HEK293 (cell line): ENCODE measurements around the gene MYO9B.
"Not testable (repeated sequence)": the region's sequence is repeated elsewhere in the genome, so short reads cannot be mapped to it uniquely, and the experiment has no call there.

Experiments
- CTCF ChIA-PET: fragments of 350-600 bp; formaldehyde crosslinking; extraction: SDS; loops from one replicate; lab custom pipeline; 2021; ENCODE audit warnings: antibody characterized with exemption; lab: Yijun Ruan, JAX
- POLR2A ChIA-PET: fragments of 300-600 bp; formaldehyde crosslinking; extraction: SDS; loops from one replicate; lab custom pipeline; 2020; ENCODE audit warnings: antibody characterized with exemption, inconsistent platforms; lab: Yijun Ruan, JAX
- H3K27ac ChIP-seq: fragments of 200-500 bp; sonication (Bioruptor generic); 2 replicates; pipeline ENCODE4 v1.5.1; 2014; ENCODE audit warnings: low read depth, low read length, control low read depth, inconsistent platforms; ENCODE audit errors: extremely low read depth
- H3K36me3 ChIP-seq, 2 experiments: fragments of 200-500 bp in 1 of 2; sonication (Bioruptor generic) in 1 of 2; 1 replicate in 1 of 2; 2 replicates in 1 of 2; pipeline ENCODE4 v1.5.1; 2014 to 2017; ENCODE audit warnings: inconsistent platforms in 2 of 2, low read length in 2 of 2; ENCODE audit not compliant: control insufficient read depth in 2 of 2, insufficient read depth in 1 of 2
- H3K4me1 ChIP-seq: fragments of 200-500 bp; sonication (Bioruptor generic); 2 replicates; pipeline ENCODE4 v1.5.1; 2014; ENCODE audit warnings: mild to moderate bottlenecking, low read length, inconsistent platforms; ENCODE audit not compliant: control insufficient read depth, insufficient read depth
- H3K4me3 ChIP-seq: 2 replicates; pipeline ENCODE4 v1.5.1; 2011; ENCODE audit warnings: low read depth, mild to moderate bottlenecking, control low read depth, low read length, moderate library complexity
- H3K9me3 ChIP-seq: fragments of 200-500 bp; sonication (Bioruptor generic); 2 replicates; pipeline ENCODE4 v1.5.1; 2014; ENCODE audit warnings: low read depth, low read length, inconsistent platforms; ENCODE audit not compliant: control insufficient read depth, insufficient read depth
- HOXA7 ChIP-seq: sonication (generic); formaldehyde crosslinking; IDR thresholded peaks from 2 replicates; pipeline ENCODE4 v1.8.1; 2022; ENCODE audit warnings: missing genetic modification reagents, borderline replicate concordance
- MEIS1 ChIP-seq: sonication (generic); formaldehyde crosslinking; IDR thresholded peaks from 2 replicates; pipeline ENCODE4 v1.8.1; 2022; ENCODE audit warnings: missing genetic modification reagents, mild to moderate bottlenecking, borderline replicate concordance
- RBAK ChIP-seq: fragments of 450-650 bp; formaldehyde crosslinking; IDR thresholded peaks from 2 replicates; pipeline ENCODE4 v1.5.1; 2016; ENCODE audit warnings: missing biosample characterization, missing genetic modification characterization
- SP3 ChIP-seq: fragments of 450-650 bp; formaldehyde crosslinking; IDR thresholded peaks from 2 replicates; pipeline ENCODE4 v1.5.1; 2016; ENCODE audit warnings: missing biosample characterization, missing genetic modification characterization
- ZBTB17 ChIP-seq: fragments of 450-650 bp; formaldehyde crosslinking; IDR thresholded peaks from 2 replicates; pipeline ENCODE4 v1.5.1; 2016; ENCODE audit warnings: missing biosample characterization, missing genetic modification characterization
- ZFP37 ChIP-seq: fragments of 450-650 bp; formaldehyde crosslinking; IDR thresholded peaks from 2 replicates; pipeline ENCODE4 v1.5.1; 2016; ENCODE audit warnings: missing biosample characterization, missing genetic modification characterization
- ZNF140 ChIP-seq: fragments of 450-650 bp; formaldehyde crosslinking; IDR thresholded peaks from 2 replicates; pipeline ENCODE4 v1.5.1; 2016; ENCODE audit warnings: missing biosample characterization, missing genetic modification characterization
- ZNF366 ChIP-seq: fragments of 450-650 bp; formaldehyde crosslinking; conservative IDR thresholded peaks from 2 replicates; pipeline ENCODE4 v1.5.1; 2016; ENCODE audit warnings: missing biosample characterization, missing genetic modification characterization
- ZNF394 ChIP-seq: fragments of 450-650 bp; formaldehyde crosslinking; IDR thresholded peaks from 2 replicates; pipeline ENCODE4 v1.5.1; 2016; ENCODE audit warnings: missing biosample characterization, missing genetic modification characterization, mild to moderate bottlenecking, moderate library complexity, borderline replicate concordance
- ZNF510 ChIP-seq: fragments of 450-650 bp; formaldehyde crosslinking; IDR thresholded peaks from 2 replicates; pipeline ENCODE4 v1.5.1; 2018; ENCODE audit warnings: mild to moderate bottlenecking, missing genetic modification characterization, missing biosample characterization; ENCODE audit not compliant: insufficient replicate concordance
- ZNF544 ChIP-seq: fragments of 450-650 bp; formaldehyde crosslinking; IDR thresholded peaks from 2 replicates; pipeline ENCODE4 v1.5.0; 2017; ENCODE audit warnings: missing biosample characterization, missing genetic modification characterization
- ZNF555 ChIP-seq: fragments of 450-650 bp; formaldehyde crosslinking; conservative IDR thresholded peaks from 2 replicates; pipeline ENCODE4 v1.5.1; 2017; ENCODE audit warnings: missing biosample characterization, mild to moderate bottlenecking, missing genetic modification characterization, inconsistent platforms
- ZNF571 ChIP-seq: fragments of 450-650 bp; formaldehyde crosslinking; IDR thresholded peaks from 2 replicates; pipeline ENCODE4 v1.5.0; 2017; ENCODE audit warnings: missing biosample characterization, missing genetic modification characterization
- ZNF621 ChIP-seq: fragments of 450-650 bp; formaldehyde crosslinking; IDR thresholded peaks from 2 replicates; pipeline ENCODE4 v1.5.1; 2017; ENCODE audit warnings: missing biosample characterization, missing genetic modification characterization
- ZNF664 ChIP-seq: fragments of 450-650 bp; formaldehyde crosslinking; IDR thresholded peaks from 2 replicates; pipeline ENCODE4 v1.5.1; 2016; ENCODE audit warnings: missing biosample characterization, missing genetic modification characterization
- ZSCAN16 ChIP-seq: fragments of 450-650 bp; formaldehyde crosslinking; IDR thresholded peaks from 2 replicates; pipeline ENCODE4 v1.5.1; 2016; ENCODE audit warnings: missing biosample characterization, missing genetic modification characterization
- TF ChIP-seq, protein P1 (sequence below): fragments of 450-650 bp; formaldehyde crosslinking; IDR thresholded peaks from 2 replicates; pipeline ENCODE4 v1.5.1; 2016; ENCODE audit warnings: missing biosample characterization, missing genetic modification characterization, borderline replicate concordance
- TF ChIP-seq, protein P2 (sequence below): fragments of 450-650 bp; formaldehyde crosslinking; IDR thresholded peaks from 2 replicates; pipeline ENCODE4 v1.5.1; 2016; ENCODE audit warnings: missing biosample characterization, missing genetic modification characterization
- TF ChIP-seq, protein P3 (sequence below): fragments of 450-650 bp; formaldehyde crosslinking; IDR thresholded peaks from 2 replicates; pipeline ENCODE4 v1.5.1; 2016; ENCODE audit warnings: missing biosample characterization, missing genetic modification characterization

MYO9B gene

DNA sequence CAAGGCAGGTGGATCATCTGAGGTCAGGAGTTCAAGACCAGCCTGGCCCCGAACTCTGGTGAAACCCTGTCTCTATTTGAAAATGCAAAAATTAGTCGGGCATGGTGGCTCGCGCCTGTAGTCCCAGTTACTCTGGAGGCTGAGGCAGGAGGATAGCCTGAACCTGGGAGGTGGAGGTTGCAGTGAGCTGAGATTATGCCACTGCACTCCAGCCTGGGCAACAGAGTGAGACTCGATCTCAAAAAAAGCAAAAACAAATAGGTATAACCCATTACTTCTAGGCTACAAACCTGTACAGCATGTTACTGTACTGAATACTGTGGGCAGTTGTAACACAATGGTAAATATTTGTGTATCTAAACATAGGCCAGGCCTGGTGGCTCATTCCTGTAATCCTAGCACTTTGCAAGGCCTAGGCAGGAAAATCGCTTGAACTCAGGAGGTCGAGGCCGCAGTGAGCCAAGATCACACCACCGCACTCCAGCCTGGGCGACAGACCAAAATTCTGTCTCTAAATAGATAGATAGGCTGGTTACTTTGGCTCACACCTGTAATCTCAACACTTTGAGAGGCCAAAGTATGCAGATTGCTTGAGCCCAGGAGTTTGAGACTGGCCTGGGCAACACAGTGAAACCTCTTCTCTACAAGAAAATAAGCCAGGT is 63.5 kb downstream of the MYO9B start (continued):
- TF ChIP-seq, protein P1, sequence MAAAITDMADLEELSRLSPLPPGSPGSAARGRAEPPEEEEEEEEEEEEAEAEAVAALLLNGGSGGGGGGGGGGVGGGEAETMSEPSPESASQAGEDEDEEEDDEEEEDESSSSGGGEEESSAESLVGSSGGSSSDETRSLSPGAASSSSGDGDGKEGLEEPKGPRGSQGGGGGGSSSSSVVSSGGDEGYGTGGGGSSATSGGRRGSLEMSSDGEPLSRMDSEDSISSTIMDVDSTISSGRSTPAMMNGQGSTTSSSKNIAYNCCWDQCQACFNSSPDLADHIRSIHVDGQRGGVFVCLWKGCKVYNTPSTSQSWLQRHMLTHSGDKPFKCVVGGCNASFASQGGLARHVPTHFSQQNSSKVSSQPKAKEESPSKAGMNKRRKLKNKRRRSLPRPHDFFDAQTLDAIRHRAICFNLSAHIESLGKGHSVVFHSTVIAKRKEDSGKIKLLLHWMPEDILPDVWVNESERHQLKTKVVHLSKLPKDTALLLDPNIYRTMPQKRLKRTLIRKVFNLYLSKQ: no peak
- TF ChIP-seq MEIS1 (no peak), HOXA7 (CRISPR knock-in tag) (no peak), ZFP37 (tag by site-specific recombination) (no peak)

DNA sequence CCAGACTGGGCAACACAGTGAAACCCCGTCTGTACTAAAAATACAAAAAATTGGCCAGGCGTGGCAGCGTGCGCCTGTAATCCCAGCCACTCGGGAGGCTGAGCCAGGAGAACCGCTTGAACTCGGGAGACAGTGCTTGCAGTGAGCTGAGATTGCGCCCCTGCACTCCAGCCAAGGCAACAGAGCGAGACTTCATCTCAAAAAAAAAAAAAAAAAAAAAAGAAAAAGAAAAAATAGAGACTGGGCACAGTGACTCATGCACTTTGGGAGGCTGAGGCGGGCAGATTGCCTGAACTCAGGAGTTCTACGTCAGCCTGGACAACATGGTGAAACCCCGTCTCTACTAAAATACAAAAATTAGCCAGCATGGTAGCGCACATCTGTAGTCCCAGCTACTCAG is 69.2 kb downstream of the MYO9B start:
- CTCF ChIA-PET: interaction anchor here (0.6 kb wide), 1 partner anchor 913 kb away, joined by 3 read pairs; no protein-coding TSS in a partner anchor
- H3K4me3 ChIP-seq, POLR2A ChIA-PET: not testable (repeated sequence)

DNA sequence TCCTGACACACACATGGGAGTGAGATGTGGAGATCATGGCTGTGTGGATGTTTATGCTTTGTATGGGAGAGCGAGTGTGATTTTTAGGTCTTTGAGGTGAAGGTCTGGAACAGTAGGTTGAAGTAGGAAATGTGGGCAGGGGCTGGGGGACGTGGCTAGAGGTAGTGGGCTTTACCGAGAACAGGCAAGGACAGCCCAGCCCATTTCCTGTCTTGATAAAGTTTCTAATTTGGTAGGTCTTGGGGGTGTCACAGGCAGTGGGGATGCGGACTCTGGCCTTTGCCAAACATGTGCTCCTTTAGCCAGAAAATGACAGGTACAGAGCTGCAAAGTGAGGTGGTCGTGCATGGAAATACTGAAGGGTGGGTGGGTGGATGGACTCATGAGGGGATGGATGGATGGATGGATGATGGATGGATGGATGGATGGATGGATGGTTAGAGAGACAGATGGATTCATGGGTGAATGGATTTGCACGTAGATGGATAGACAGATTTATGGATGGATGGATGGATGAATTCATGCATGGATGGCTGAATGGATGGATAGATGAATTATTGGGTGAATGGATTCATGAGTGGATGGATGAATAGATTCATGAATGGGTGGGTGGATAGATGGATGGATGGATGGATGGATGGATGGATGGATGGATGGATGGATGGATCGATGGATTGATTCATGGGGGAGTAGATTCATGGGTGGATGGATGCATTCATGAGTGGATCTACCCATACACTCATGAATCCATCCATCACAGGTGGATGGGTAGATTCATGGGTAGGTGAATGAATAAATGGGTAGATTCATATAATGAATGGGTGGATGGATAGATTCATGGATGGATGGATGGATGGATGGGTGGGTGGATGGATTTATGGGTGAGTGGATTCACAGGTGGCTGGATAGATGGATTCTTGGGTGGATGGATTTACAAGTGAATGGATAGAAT is 70.2 kb downstream of the MYO9B start:
- ChIA-PET CTCF (interaction anchor here (0.6 kb wide), 1 partner anchor 347 kb away, joined by 4 read pairs; no protein-coding TSS in a partner anchor), POLR2A (no interaction called here)
- no peak overlapping the region for H3K4me3 ChIP-seq
- H3K36me3 ChIP-seq: peaks cover 0 to 3% of the 10 kb centered on the region in 2 experiments; a peak in 2 of 3 replicates
- TF ChIP-seq SP3 (tag by site-specific recombination) (no peak), ZNF366 (peak; percentile 97), ZBTB17 (peak; percentile 96)
- no peak overlapping the region for H3K27ac ChIP-seq
- H3K9me3 ChIP-seq: no peaks in the 10 kb centered on the region
- H3K4me1 ChIP-seq: no peaks in the 10 kb centered on the region

More for the DNA sequence above, 69.2 kb downstream of the MYO9B start:
- H3K27ac ChIP-seq, H3K9me3 ChIP-seq, H3K4me1 ChIP-seq, H3K36me3 ChIP-seq: not testable (repeated sequence)

DNA sequence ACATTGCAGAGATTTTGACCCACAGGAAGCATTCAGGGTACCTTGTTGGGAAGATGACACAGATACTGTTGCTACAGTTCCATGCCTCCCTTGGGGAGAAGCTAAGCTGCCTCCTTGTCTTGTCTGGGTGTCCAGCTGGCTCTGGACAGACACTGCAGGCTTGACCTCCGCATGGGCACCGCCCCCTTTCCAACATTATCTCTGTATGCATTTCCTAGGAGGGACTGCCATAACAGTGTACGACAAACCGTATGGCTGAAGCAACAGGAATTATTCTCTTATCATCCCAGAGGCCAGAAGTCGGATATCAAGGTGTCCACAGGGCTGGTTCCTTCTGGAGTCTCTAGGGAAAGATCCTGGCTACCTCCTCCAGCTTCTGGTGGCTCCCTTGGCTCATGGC is 72.6 kb downstream of the MYO9B start:
- no peak overlapping the region for H3K27ac ChIP-seq
- H3K4me1 ChIP-seq: no peaks in the 10 kb centered on the region
- no peak overlapping the region for H3K4me3 ChIP-seq
- peaks cover 4 to 9% of the 10 kb centered on the region in 2 experiments; a peak in 2 of 3 replicates for H3K36me3 ChIP-seq
- CTCF ChIA-PET: interaction anchor here (0.5 kb wide), 2 partner anchors 51 to 244 kb away, joined by 3 to 4 read pairs; no protein-coding TSS in a partner anchor
- H3K9me3 ChIP-seq: no peaks in the 10 kb centered on the region
- POLR2A ChIA-PET: no interaction called here
- no peak for TF ChIP-seq RBAK (tag by site-specific recombination)
- no peak for TF ChIP-seq ZNF621 (tag by site-specific recombination)
- no peak for TF ChIP-seq ZNF510
- no peak for TF ChIP-seq ZNF140 (tag by site-specific recombination)
- TF ChIP-seq, protein P2, sequence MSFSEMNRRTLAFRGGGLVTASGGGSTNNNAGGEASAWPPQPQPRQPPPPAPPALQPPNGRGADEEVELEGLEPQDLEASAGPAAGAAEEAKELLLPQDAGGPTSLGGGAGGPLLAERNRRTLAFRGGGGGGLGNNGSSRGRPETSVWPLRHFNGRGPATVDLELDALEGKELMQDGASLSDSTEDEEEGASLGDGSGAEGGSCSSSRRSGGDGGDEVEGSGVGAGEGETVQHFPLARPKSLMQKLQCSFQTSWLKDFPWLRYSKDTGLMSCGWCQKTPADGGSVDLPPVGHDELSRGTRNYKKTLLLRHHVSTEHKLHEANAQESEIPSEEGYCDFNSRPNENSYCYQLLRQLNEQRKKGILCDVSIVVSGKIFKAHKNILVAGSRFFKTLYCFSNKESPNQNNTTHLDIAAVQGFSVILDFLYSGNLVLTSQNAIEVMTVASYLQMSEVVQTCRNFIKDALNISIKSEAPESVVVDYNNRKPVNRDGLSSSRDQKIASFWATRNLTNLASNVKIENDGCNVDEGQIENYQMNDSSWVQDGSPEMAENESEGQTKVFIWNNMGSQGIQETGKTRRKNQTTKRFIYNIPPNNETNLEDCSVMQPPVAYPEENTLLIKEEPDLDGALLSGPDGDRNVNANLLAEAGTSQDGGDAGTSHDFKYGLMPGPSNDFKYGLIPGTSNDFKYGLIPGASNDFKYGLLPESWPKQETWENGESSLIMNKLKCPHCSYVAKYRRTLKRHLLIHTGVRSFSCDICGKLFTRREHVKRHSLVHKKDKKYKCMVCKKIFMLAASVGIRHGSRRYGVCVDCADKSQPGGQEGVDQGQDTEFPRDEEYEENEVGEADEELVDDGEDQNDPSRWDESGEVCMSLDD (tag by site-specific recombination): no peak
- TF ChIP-seq ZNF394 (tag by site-specific recombination): no peak
- TF ChIP-seq ZSCAN16 (tag by site-specific recombination): no peak
- TF ChIP-seq ZNF664: no peak
- no peak for TF ChIP-seq ZNF571 (tag by site-specific recombination)
- no peak for TF ChIP-seq ZNF555 (tag by site-specific recombination)
- TF ChIP-seq, protein P3, sequence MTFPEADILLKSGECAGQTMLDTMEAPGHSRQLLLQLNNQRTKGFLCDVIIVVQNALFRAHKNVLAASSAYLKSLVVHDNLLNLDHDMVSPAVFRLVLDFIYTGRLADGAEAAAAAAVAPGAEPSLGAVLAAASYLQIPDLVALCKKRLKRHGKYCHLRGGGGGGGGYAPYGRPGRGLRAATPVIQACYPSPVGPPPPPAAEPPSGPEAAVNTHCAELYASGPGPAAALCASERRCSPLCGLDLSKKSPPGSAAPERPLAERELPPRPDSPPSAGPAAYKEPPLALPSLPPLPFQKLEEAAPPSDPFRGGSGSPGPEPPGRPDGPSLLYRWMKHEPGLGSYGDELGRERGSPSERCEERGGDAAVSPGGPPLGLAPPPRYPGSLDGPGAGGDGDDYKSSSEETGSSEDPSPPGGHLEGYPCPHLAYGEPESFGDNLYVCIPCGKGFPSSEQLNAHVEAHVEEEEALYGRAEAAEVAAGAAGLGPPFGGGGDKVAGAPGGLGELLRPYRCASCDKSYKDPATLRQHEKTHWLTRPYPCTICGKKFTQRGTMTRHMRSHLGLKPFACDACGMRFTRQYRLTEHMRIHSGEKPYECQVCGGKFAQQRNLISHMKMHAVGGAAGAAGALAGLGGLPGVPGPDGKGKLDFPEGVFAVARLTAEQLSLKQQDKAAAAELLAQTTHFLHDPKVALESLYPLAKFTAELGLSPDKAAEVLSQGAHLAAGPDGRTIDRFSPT (tag by site-specific recombination): no peak
- no peak for TF ChIP-seq ZNF544 (tag by site-specific recombination)
- TF ChIP-seq, all 188 proteins: peak for 0
